Spleen (tissue), 11 donors: Measurements from ENCODE around the gene PHKB. TPM values are rescaled to one million over a fixed set of nuclear protein-coding genes. Genes with fewer than 3 reads are reported as not detected.

Experiments used
- DNase-seq: peaks from one replicate; pipeline ENCODE4 v3.0.0-alpha.2; 2020
- H3K27ac ChIP-seq, 8 donors: fragments of 200-600 bp; sonication (generic) in 7 of 8; 1 replicate in 4 of 8; 2 replicates in 4 of 8; pipeline versions ENCODE4 v1.5.0 to v1.8.0; 2016 to 2021; ENCODE audit warnings: inconsistent platforms in 4 of 8, mild to moderate bottlenecking in 4 of 8, moderate library complexity in 1 of 8
- H3K27me3 ChIP-seq, 7 donors: fragments of 200-600 bp; sonication (generic) in 6 of 7; replicated peaks in 1 of 7; 1 replicate in 4 of 7; 2 replicates in 3 of 7; pipeline versions ENCODE4 v1.5.0 to v1.8.0; 2016 to 2021; ENCODE audit warnings: inconsistent platforms in 3 of 7, mild to moderate bottlenecking in 1 of 7
- H3K36me3 ChIP-seq, 6 donors: fragments of 200-600 bp; sonication (generic) in 5 of 6; 1 replicate in 4 of 6; 2 replicates in 2 of 6; pipeline versions ENCODE4 v1.5.0 to v1.8.0; 2016 to 2021; ENCODE audit warnings: inconsistent platforms in 2 of 6
- H3K4me1 ChIP-seq, 6 donors: fragments of 200-600 bp; sonication (generic) in 5 of 6; 1 replicate in 3 of 6; 2 replicates in 3 of 6; pipeline versions ENCODE4 v1.5.0 to v1.8.0; 2016 to 2021; ENCODE audit warnings: inconsistent platforms in 3 of 6
- H3K4me3 ChIP-seq, 8 donors: fragments of 200-600 bp; sonication (generic) in 7 of 8; 1 replicate in 4 of 8; 2 replicates in 4 of 8; pipeline versions ENCODE4 v1.5.0 to v1.8.0; 2016 to 2021; ENCODE audit warnings: inconsistent platforms in 4 of 8, mild to moderate bottlenecking in 4 of 8, moderate library complexity in 2 of 8
- H3K9me3 ChIP-seq, 8 donors: fragments of 200-600 bp; sonication (generic) in 7 of 8; 1 replicate in 4 of 8; 2 replicates in 4 of 8; pipeline versions ENCODE4 v1.5.0 to v1.8.0; 2016 to 2021; ENCODE audit warnings: inconsistent platforms in 4 of 8
- POLR2A ChIP-seq, 3 donors: fragments of 450-650 bp; IDR thresholded peaks; one replicate each; pipeline ENCODE4 v1.5.1; 2017; ENCODE audit warnings: antibody characterized with exemption in 3 of 3, mild to moderate bottlenecking in 1 of 3
- POLR2AphosphoS5 ChIP-seq, 3 donors: sonication (generic); formaldehyde crosslinking; IDR thresholded peaks; one replicate each; pipeline ENCODE4 v1.5.1; 2017; ENCODE audit warnings: antibody characterized with exemption in 3 of 3
- WGBS, 5 donors: extraction: QIAGEN DNeasy Blood & Tissue Kit in 3 of 5; methylation state at CpG; one replicate each; pipeline versions ENCODE4 v1.1.5 to v1.1.7; 2013 to 2018; 5-methylcytosine and 5-hydroxymethylcytosine counted together
- intact Hi-C: fragments of 100-400 bp; cut with DNase I; formaldehyde crosslinking; loops from one replicate; pipeline ENCODE4 v1.15.0; 2023; ENCODE audit warnings: low total_unique reads
- polyA plus RNA-seq, 3 donors: library from polyadenylated mRNA; stranded (reverse); fragments of 200-250 nt; gene quantifications; one replicate each; pipeline ENCODE4 v1.2.1, GENCODE V29; 2013
- total RNA-seq, 7 donors: library from RNA; depleted of rRNA in 3 of 7; stranded (reverse); fragments of >200 nt in 3 of 7; fragmentation: NEBNext Ultra II Directional in 4 of 7; extraction: Animal tissue kit (Norgen Biotek cat#: 25700) in 4 of 7; gene quantifications; one replicate each; pipeline versions ENCODE4 v1.1.0 to v1.2.1, GENCODE V29; 2016 to 2021
- TF ChIP-seq, protein P1 (sequence below), 11 experiments: fragments of 200-600 bp in 7 of 11; fragments of 450-650 bp in 4 of 11; sonication (generic) in 4 of 11; IDR thresholded peaks in 8 of 11; conservative IDR thresholded peaks in 3 of 11; 1 replicate in 7 of 11; 2 replicates in 4 of 11; pipeline versions ENCODE4 v1.4.0 to v1.8.0; 2016 to 2021; ENCODE audit warnings: antibody characterized with exemption in 11 of 11, inconsistent platforms in 4 of 11, mild to moderate bottlenecking in 1 of 11
- donor health status: healthy with polysubstance abuse.
- donor health status: DM: no; HTN: no; CAD: no; lungs with moderate emphysema.
- donor health status: DM: no; HTN: no; CAD: no.
- donor health status: Bipolar disorder and iron deficiency.
- donor health status: healthy.
- donor health status: DM: no; HTN: no; CAD: no.
- donor health status: DM: yes; HTN: yes; CAD: no.

PHKB gene
- total and polyA plus RNA-seq, 10 donors: 19.7 to 168 (median 99.1) TPM

DNA sequence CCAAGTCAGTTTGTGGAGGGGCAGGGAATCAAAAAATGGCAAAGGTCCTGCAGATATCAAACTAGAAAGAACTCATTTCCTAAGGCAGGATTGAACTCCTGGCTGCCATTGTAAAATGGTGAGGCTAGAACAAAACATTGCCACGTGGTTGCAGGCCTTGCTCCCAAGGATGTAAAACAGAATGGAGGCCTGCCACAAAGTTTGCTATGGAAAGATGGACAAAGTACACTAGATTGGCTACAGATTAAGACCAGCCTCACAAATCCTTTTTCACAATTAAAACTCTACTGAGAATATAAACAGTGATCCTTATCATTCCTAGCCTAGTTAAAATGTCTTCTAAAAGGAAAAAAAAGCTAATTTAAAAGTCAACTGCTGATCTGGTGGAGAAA is 30.9 kb downstream of the PHKB start:
- H3K4me1 ChIP-seq: peaks cover 0 to 55% (median 21%) of the 10 kb centered on the region in 6 donors
- TF ChIP-seq, protein P1, sequence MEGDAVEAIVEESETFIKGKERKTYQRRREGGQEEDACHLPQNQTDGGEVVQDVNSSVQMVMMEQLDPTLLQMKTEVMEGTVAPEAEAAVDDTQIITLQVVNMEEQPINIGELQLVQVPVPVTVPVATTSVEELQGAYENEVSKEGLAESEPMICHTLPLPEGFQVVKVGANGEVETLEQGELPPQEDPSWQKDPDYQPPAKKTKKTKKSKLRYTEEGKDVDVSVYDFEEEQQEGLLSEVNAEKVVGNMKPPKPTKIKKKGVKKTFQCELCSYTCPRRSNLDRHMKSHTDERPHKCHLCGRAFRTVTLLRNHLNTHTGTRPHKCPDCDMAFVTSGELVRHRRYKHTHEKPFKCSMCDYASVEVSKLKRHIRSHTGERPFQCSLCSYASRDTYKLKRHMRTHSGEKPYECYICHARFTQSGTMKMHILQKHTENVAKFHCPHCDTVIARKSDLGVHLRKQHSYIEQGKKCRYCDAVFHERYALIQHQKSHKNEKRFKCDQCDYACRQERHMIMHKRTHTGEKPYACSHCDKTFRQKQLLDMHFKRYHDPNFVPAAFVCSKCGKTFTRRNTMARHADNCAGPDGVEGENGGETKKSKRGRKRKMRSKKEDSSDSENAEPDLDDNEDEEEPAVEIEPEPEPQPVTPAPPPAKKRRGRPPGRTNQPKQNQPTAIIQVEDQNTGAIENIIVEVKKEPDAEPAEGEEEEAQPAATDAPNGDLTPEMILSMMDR (IDR thresholded peaks at IDR 0.05 in 8 of 11, conservative IDR thresholded peaks at IDR 0.05 in 3 of 11): no peak
- TF ChIP-seq POLR2A (IDR thresholded peaks at IDR 0.05): no peak
- no peak for TF ChIP-seq POLR2AphosphoS5 (IDR thresholded peaks at IDR 0.05)
- intact Hi-C loops: no loop called here
- peaks cover 0 to 45% (median 2%) of the 10 kb centered on the region in 6 donors for H3K36me3 ChIP-seq
- H3K27me3 ChIP-seq: no peaks in the 10 kb centered on the region
- peak overlapping the region in 7 of 8 donors; percentile 66 to 91 (median 85) for H3K27ac ChIP-seq
- peaks cover 0 to 53% (median 39%) of the 10 kb centered on the region in 8 donors for H3K9me3 ChIP-seq
- 65 to 81% (median 72%) methylated on average over 1 of the region's 1 CpG for WGBS, 5 donors
- H3K4me3 ChIP-seq: peak overlapping the region in 3 of 8 donors; percentile 20 to 56 (median 32)
- no peak for DNase-seq

DNA sequence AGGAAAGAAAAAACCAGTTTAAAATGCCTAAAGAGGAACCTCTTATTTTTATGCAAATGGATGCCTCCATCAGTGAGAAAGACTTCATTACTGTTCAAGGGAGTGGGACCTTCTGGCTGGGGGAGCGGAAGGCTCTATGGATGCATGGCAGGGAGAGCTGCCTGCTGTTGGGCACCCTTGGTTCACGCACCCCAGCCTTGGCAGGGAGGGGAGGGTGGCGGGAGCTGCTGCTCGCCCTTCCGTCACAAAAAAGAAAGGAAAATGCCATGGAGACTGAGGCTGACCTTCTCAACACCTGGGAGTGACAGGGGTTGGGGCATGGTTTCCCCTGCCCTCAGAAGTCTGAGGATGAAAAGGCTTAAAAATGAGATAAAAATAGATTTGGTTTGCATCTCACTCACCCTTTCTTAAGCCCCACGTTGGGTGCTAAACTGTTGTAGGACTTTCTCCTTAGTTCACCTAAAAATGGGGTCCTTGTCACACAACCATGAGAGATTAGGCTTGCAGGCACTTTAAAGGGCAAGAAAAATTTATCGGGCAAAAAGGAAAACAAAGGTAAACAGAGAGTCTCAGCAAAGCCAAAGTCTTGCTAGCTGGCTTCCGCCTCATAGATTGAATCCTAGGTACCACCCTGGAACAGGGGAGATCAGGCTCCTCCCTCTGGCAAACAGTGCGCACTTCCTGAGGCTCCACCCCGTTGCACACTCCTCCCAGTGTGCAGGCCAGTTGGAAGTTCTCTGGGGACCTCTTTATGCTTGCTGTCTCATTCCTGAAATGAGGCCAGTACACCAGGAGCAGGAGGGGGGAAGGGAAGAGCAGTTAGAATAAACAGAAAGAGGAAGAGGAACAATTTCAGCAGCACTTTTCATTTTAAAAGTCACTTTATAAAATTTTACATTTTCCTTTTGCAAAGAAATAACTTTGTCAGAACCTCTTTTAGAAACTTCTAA is 31.6 kb downstream of the PHKB start:
- TF ChIP-seq POLR2AphosphoS5 (IDR thresholded peaks at IDR 0.05): peak; percentile 50 to 81 (median 71)
- TF ChIP-seq, protein P1 (IDR thresholded peaks at IDR 0.05 in 8 of 11, conservative IDR thresholded peaks at IDR 0.05 in 3 of 11): no peak
- TF ChIP-seq POLR2A (IDR thresholded peaks at IDR 0.05): no peak
- no peaks in the 10 kb centered on the region for H3K27me3 ChIP-seq
- intact Hi-C loops: no loop called here
- H3K36me3 ChIP-seq: peaks cover 0 to 45% (median 4%) of the 10 kb centered on the region in 6 donors
- H3K27ac ChIP-seq: peak overlapping the region; percentile 50 to 91 (median 80)
- WGBS, 5 donors: 56 to 67% (median 62%) methylated on average over 10 of the region's 10 CpGs
- peak; percentile 83 for DNase-seq
- peak overlapping the region in 6 of 8 donors; percentile 4 to 56 (median 20) for H3K4me3 ChIP-seq
- H3K4me1 ChIP-seq: peaks cover 0 to 55% (median 21%) of the 10 kb centered on the region in 6 donors
- peaks cover 0 to 49% (median 38%) of the 10 kb centered on the region in 8 donors for H3K9me3 ChIP-seq

DNA sequence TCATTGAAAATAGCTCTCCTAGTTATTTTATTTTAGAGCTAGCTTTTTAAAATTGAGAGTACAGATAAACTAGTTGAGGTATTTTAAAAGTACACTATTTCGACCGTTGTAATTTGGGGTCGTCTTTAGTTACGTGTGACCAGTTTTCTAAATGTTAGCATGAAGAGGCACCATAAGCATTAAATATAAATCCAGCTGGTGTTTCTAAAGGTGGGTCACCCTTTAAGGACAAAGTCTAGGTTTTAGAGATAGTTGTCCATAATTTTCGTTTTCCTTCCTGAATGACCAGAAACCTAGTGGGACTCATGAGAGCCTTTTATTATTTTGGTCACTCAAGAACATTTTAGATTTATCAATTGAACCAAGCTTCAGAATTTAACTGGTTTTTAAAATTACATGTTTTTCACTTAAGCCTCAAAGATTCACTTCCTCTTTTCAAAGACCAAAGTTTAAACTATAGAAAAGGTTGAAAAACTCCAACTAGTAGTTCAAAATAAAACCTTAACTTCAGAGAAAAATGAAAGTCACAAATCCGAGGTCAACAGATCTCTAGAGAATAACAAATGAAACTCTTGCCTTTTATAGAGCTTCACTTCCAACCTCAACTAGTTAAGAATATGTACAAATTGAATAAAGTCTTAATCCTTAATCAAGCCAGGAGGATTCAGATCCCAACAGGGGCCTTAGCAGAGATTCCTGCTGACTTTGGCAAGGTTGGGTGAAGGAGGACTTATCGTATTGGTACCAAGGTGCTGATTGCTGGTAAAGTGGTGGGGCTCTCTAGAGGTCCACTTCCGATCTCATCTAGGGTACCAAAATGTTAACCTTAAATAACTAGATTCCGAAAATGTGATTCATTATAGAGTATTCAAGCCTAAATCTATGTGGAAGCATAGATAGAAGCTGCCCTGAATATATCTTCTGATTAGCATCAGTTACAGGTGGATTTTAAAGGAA is 32.5 kb downstream of the PHKB start:
- peak overlapping the region; percentile 50 to 91 (median 80) for H3K27ac ChIP-seq
- H3K9me3 ChIP-seq: peaks cover 0 to 40% (median 30%) of the 10 kb centered on the region in 8 donors
- intact Hi-C loops: no loop called here
- peaks cover 0 to 45% (median 9%) of the 10 kb centered on the region in 6 donors for H3K36me3 ChIP-seq
- WGBS, 5 donors: 51 to 59% (median 59%) methylated on average over 9 of the region's 9 CpGs
- H3K4me1 ChIP-seq: peaks cover 0 to 55% (median 21%) of the 10 kb centered on the region in 6 donors
- peak overlapping the region in 6 of 8 donors; percentile 4 to 56 (median 20) for H3K4me3 ChIP-seq
- TF ChIP-seq POLR2A (IDR thresholded peaks at IDR 0.05): no peak
- no peaks in the 10 kb centered on the region for H3K27me3 ChIP-seq
- DNase-seq: no peak

DNA sequence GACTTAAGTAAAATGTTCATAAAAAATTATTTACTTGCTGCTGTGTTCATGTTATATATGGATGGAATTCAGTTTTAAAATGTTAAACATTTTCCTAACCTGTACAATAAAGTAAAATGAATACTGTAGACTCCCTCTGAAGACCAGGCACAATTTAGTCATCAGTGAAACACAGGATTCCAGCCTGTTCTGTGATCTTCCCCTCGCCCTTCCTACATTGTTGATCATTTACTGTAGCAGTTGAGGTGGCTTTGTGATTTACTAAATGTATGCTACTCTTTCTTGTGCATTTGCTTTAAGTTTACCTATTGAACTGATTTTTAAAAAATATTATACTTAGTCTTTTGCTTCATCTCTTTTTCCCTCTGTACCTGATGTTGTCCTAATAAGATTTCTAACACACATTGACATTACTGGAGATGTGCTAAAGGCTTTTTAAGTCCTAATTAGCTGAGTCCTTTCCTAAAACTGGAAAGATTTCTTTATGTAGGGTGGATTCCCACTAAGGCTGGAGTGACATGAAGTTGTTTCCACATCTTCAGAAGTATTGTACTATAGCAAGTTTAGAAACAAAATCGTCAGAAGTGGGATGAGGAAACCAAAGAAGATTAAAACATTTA is 38.1 kb downstream of the PHKB start:
- Histone ChIP-seq H3K4me3 (no peak overlapping the region), H3K4me1 (peaks cover 0 to 15% (median 8%) of the 10 kb centered on the region in 6 donors), H3K27ac (no peak overlapping the region), H3K27me3 (no peaks in the 10 kb centered on the region), H3K9me3 (no peaks in the 10 kb centered on the region), H3K36me3 (peaks cover 0 to 72% (median 47%) of the 10 kb centered on the region in 6 donors)
- DNase-seq: no peak
- TF ChIP-seq POLR2AphosphoS5 (IDR thresholded peaks at IDR 0.05) (no peak), POLR2A (IDR thresholded peaks at IDR 0.05) (no peak)
- TF ChIP-seq, protein P1 (IDR thresholded peaks at IDR 0.05 in 8 of 11, conservative IDR thresholded peaks at IDR 0.05 in 3 of 11): no peak
- WGBS, 5 donors: 90 to 95% (median 94%) methylated on average over 2 of the region's 2 CpGs
- intact Hi-C loops: no loop called here
